LNCaP clone FGC (cell line): ENCODE measurements around the gene DNTT.

Source experiments
- DNase-seq: peaks from one replicate; pipeline ENCODE4 v3.0.0-alpha.2; 2011; ENCODE audit warnings: low read depth
- H3K4me3 ChIP-seq: 2 replicates; pipeline ENCODE4 v1.5.1; 2011; ENCODE audit warnings: mild to moderate bottlenecking, low read depth, low read length, control low read depth
- CTCF ChIP-seq: IDR thresholded peaks from 2 replicates; pipeline ENCODE4 v1.5.1; 2012; ENCODE audit warnings: mild to moderate bottlenecking; ENCODE audit not compliant: control insufficient read depth, insufficient read depth; ENCODE audit errors: extremely low read depth

The DNTT gene

GRCh38 chr10:96371356-96371755 lies 67.1 kb downstream of the DNTT start:
- DNase-seq: no peak
- no peak for TF ChIP-seq CTCF
- H3K4me3 ChIP-seq: no peak overlapping the region

GRCh38 chr10:96374004-96374403 lies 69.8 kb downstream of the DNTT start:
- H3K4me3 ChIP-seq: no peak overlapping the region
- TF ChIP-seq CTCF: no peak
- no peak for DNase-seq

GRCh38 chr10:96374639-96374984 lies 70.4 kb downstream of the DNTT start:
- TF ChIP-seq CTCF: no peak
- DNase-seq: no peak
- H3K4me3 ChIP-seq: peak overlapping the region; percentile 46; the same call in 1 of the 2 replicates

GRCh38 chr10:96374985-96375830 lies 71.0 kb downstream of the DNTT start:
- peak; percentile 98 for TF ChIP-seq CTCF

GRCh38 chr10:96376483-96376882 lies 72.2 kb downstream of the DNTT start:
- H3K4me3 ChIP-seq: no peak overlapping the region
- no peak for TF ChIP-seq CTCF
- DNase-seq: no peak

More at GRCh38 chr10:96374985-96375830, 71.0 kb downstream of the DNTT start:
- peak overlapping the region; percentile 46 for H3K4me3 ChIP-seq
- peak; percentile 72 for DNase-seq

GRCh38 chr10:96377816-96378294 lies 73.6 kb downstream of the DNTT start:
- DNase-seq: no peak
- no peak for TF ChIP-seq CTCF
- H3K4me3 ChIP-seq: no peak overlapping the region
